ENCODE results near the gene MLF2. TPM values are rescaled to one million over a fixed set of nuclear protein-coding genes. Genes with fewer than 3 reads are reported as not detected.

Gene MLF2
- total and polyA plus RNA-seq, 10 of the 15 experiments (the other 5 are each of a cell fraction or from before 2014, with no cell fraction given) = 13.5 to 222 (median 130) TPM

DNA sequence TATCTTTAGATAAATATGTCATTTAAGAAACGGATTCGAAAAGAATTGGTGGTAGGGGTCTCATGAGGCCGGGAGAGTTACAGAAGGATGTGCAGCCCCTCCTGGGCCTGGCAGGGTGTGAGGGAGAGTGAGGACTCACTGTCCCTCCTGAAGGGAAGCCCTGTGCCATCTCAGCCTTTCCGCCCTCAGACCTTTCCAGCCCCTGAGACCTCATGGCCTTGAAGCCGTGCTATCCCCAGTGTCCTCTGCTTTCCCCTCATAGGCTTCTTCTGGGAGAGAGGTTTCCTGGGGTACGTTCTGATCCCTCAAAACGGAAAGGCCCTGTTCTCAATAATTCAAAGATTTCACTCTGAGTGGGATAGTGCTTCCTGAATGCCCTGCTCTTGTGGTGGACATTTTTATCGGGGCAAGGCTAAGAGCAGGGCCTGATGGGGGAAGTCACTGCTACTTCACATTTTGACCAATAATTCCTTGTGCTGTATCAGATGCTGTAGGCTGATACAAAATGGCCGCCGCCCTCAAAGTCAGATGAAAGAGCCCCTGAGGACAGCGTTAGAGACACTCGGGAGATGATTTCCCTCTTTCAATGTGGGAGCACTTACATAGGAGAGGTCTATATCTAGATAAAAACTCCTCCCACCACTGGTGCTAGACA, 37.7 kb upstream of the MLF2 start:
- WGBS (ENCODE audit: insufficient coverage, insufficient replicate concordance, low lambda C conversion rate, missing lambda C conversion rate) = 66% methylated on average over 12 of the region's 12 CpGs
- Histone ChIP-seq H3K4me1 (ENCODE audit: control insufficient read depth, insufficient read depth, low read length) (peaks cover 15% of the 10 kb centered on the region), H3K4me2 (ENCODE audit: control insufficient read depth, insufficient read depth) (no peak overlapping the region), H2AFZ (ENCODE audit: control insufficient read depth, low read depth, low read length) (no peak overlapping the region), H4K20me1 (ENCODE audit: control insufficient read depth, insufficient read depth) (no peaks in the 10 kb centered on the region), H3K36me3 (ENCODE audit: control insufficient read depth in 2 of 2, insufficient read depth in 2 of 2, low read length in 1 of 2) (no peaks in the 10 kb centered on the region), H3K9me3 (replicated peaks; ENCODE audit: control insufficient read depth, insufficient read depth, low read length) (no peaks in the 10 kb centered on the region), H3K4me3 (no peak overlapping the region), H3K79me2 (ENCODE audit: control insufficient read depth, insufficient read depth, low read length) (no peaks in the 10 kb centered on the region), H3K27ac (ENCODE audit: control insufficient read depth, insufficient read depth) (no peak overlapping the region), H3K9ac (ENCODE audit: control insufficient read depth, insufficient read depth, low read length) (no peak overlapping the region), H3K27me3 (replicated peaks in 1 of 2; ENCODE audit: control insufficient read depth in 2 of 2, insufficient read depth in 2 of 2, low read length in 1 of 2) (no peaks in the 10 kb centered on the region)
- RAD21 ChIA-PET (ENCODE audit: unreplicated experiment) = no interaction called here
- intact Hi-C loops (cut with micrococcal nuclease; ENCODE audit: unreplicated experiment) = no loop called here
- FAIRE-seq = no peak
- no TSS peak for BruUV-seq (replicated peaks)
- DNase-seq (ENCODE audit: low read depth, low spot score) = no peak
- no peak for TF ChIP-seq NFYA (IDR thresholded peaks at IDR 0.05; ENCODE audit: borderline replicate concordance, low read depth, low read length)
- peak; percentile 79; the same call in 1 of the 2 replicates for TF ChIP-seq YY1 (IDR thresholded peaks at IDR 0.05; ENCODE audit: low read depth, low read length)
- TF ChIP-seq, protein P1, sequence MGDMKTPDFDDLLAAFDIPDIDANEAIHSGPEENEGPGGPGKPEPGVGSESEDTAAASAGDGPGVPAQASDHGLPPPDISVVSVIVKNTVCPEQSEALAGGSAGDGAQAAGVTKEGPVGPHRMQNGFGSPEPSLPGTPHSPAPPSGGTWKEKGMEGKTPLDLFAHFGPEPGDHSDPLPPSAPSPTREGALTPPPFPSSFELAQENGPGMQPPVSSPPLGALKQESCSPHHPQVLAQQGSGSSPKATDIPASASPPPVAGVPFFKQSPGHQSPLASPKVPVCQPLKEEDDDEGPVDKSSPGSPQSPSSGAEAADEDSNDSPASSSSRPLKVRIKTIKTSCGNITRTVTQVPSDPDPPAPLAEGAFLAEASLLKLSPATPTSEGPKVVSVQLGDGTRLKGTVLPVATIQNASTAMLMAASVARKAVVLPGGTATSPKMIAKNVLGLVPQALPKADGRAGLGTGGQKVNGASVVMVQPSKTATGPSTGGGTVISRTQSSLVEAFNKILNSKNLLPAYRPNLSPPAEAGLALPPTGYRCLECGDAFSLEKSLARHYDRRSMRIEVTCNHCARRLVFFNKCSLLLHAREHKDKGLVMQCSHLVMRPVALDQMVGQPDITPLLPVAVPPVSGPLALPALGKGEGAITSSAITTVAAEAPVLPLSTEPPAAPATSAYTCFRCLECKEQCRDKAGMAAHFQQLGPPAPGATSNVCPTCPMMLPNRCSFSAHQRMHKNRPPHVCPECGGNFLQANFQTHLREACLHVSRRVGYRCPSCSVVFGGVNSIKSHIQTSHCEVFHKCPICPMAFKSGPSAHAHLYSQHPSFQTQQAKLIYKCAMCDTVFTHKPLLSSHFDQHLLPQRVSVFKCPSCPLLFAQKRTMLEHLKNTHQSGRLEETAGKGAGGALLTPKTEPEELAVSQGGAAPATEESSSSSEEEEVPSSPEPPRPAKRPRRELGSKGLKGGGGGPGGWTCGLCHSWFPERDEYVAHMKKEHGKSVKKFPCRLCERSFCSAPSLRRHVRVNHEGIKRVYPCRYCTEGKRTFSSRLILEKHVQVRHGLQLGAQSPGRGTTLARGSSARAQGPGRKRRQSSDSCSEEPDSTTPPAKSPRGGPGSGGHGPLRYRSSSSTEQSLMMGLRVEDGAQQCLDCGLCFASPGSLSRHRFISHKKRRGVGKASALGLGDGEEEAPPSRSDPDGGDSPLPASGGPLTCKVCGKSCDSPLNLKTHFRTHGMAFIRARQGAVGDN (IDR thresholded peaks at IDR 0.05) = no peak
- TF ChIP-seq NR2F1 (conservative IDR thresholded peaks at IDR 0.05) = no peak
- TF ChIP-seq SMAD5 (IDR thresholded peaks at IDR 0.05; ENCODE audit: low read depth) = no peak
- TF ChIP-seq, protein P2, sequence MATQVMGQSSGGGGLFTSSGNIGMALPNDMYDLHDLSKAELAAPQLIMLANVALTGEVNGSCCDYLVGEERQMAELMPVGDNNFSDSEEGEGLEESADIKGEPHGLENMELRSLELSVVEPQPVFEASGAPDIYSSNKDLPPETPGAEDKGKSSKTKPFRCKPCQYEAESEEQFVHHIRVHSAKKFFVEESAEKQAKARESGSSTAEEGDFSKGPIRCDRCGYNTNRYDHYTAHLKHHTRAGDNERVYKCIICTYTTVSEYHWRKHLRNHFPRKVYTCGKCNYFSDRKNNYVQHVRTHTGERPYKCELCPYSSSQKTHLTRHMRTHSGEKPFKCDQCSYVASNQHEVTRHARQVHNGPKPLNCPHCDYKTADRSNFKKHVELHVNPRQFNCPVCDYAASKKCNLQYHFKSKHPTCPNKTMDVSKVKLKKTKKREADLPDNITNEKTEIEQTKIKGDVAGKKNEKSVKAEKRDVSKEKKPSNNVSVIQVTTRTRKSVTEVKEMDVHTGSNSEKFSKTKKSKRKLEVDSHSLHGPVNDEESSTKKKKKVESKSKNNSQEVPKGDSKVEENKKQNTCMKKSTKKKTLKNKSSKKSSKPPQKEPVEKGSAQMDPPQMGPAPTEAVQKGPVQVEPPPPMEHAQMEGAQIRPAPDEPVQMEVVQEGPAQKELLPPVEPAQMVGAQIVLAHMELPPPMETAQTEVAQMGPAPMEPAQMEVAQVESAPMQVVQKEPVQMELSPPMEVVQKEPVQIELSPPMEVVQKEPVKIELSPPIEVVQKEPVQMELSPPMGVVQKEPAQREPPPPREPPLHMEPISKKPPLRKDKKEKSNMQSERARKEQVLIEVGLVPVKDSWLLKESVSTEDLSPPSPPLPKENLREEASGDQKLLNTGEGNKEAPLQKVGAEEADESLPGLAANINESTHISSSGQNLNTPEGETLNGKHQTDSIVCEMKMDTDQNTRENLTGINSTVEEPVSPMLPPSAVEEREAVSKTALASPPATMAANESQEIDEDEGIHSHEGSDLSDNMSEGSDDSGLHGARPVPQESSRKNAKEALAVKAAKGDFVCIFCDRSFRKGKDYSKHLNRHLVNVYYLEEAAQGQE (IDR thresholded peaks at IDR 0.05; ENCODE audit: low read depth, low read length) = no peak
- TF ChIP-seq, protein P3, sequence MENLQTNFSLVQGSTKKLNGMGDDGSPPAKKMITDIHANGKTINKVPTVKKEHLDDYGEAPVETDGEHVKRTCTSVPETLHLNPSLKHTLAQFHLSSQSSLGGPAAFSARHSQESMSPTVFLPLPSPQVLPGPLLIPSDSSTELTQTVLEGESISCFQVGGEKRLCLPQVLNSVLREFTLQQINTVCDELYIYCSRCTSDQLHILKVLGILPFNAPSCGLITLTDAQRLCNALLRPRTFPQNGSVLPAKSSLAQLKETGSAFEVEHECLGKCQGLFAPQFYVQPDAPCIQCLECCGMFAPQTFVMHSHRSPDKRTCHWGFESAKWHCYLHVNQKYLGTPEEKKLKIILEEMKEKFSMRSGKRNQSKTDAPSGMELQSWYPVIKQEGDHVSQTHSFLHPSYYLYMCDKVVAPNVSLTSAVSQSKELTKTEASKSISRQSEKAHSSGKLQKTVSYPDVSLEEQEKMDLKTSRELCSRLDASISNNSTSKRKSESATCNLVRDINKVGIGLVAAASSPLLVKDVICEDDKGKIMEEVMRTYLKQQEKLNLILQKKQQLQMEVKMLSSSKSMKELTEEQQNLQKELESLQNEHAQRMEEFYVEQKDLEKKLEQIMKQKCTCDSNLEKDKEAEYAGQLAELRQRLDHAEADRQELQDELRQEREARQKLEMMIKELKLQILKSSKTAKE (IDR thresholded peaks at IDR 0.05; ENCODE audit: low read depth, poor library complexity, severe bottlenecking) = no peak
- CTCF ChIA-PET = interaction anchor here (0.9 to 1.5 kb wide), 4 partner anchors 9 to 35 kb away, joined by 3 to 5 read pairs (median 4); partner anchors contain the start of gene PTMS
- no peak for ATAC-seq
- POLR2A ChIA-PET = interaction anchor here (2.5 kb wide), 1 partner anchor 10 kb away, joined by 5 read pairs; no protein-coding TSS in a partner anchor
- in situ Hi-C loops (cut with MboI) = no loop called here
- SMC1A ChIA-PET (ENCODE audit: uncharacterized antibody, unreplicated experiment) = interaction anchor here (1.0 kb wide), 1 partner anchor 16 kb away, joined by 3 read pairs; no protein-coding TSS in a partner anchor

Data from GM12878 (cell line).